C4-2B (cell line): ENCODE data around the gene PARD3.

Source experiments
- CTCF ChIP-seq: fragments of 450-650 bp; conservative IDR thresholded peaks from 2 replicates; pipeline ENCODE4 v1.5.1; 2017; ENCODE audit warnings: mild to moderate bottlenecking
- ZFX ChIP-seq: fragments of 450-650 bp; IDR thresholded peaks from 2 replicates; pipeline ENCODE4 v1.6.1; 2017

GRCh38 chr10:34677591-34677990 lies 137.5 kb downstream of the PARD3 start:
- TF ChIP-seq CTCF (peak; percentile 5; the same call in 1 of the 2 replicates), ZFX (no peak)
